BE2C (cell line): ENCODE data around the gene STRA6.

Source experiments
- DNase-seq: peaks from one replicate; pipeline ENCODE4 v3.0.0-alpha.2; 2020
- H3K27me3 ChIP-seq: fragments of 250-450 bp; sonication (Bioruptor Pico); 2 replicates; pipeline ENCODE4 v1.5.1; 2020; ENCODE audit warnings: mild to moderate bottlenecking
- H3K36me3 ChIP-seq: fragments of 250-450 bp; sonication (Bioruptor Pico); 2 replicates; pipeline ENCODE4 v1.5.1; 2020; ENCODE audit warnings: mild to moderate bottlenecking
- H3K4me1 ChIP-seq: fragments of 250-450 bp; sonication (Bioruptor Pico); 2 replicates; pipeline ENCODE4 v1.5.1; 2020
- H3K4me3 ChIP-seq: 2 replicates; pipeline ENCODE4 v1.5.1; 2011; ENCODE audit warnings: low read depth, low read length
- H3K9me3 ChIP-seq: fragments of 250-450 bp; sonication (Bioruptor Pico); 2 replicates; pipeline ENCODE4 v1.5.1; 2020
- TF ChIP-seq, protein P1 (sequence below): IDR thresholded peaks from 2 replicates; pipeline ENCODE4 v1.5.1; 2012; ENCODE audit warnings: mild to moderate bottlenecking, low read depth, low read length

The STRA6 gene

DNA sequence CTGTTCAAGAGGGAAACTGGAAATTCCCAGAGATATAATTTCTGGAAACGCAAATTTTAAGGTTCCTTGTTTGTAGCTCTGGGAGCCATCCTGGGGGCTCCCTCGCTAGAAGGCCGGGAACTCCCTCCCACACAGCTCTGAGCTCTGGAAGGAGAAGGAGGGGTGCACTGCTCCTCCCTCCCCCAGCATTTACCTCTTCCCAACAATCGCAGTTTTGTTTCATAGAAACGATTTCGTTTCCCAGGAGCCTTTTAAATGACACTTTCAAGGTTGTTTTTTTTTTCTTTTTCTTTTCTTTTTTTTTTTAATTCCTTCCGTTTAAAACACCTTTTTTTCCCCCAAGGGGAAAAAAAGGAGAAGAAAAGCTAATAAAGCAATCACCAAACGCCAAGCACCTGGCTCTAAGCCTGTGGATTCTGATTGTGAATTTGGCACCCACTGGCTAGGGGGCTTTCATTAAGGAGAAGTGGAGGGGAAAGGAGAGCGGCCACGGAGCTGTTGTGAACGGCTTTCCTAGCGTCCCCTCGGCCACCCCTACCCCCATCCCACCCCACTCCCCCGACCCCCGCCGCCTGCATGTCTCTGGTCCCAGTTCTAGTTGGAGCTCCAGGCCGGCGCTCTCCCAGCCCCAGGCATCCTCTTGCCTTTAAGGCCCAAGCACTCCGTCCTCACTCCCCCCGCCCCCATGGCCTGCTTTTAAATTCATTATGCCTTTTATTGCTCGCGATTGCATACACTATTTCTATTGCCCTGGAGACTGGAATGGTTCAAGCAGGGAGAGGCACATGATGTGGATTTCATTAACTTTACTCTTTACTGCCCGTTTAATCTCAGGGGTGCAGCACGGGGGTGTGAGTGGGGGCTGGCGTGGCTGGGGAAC is 19.9 kb upstream of the STRA6 start:
- DNase-seq: peak; percentile 90
- Histone ChIP-seq H3K27me3 (no peaks in the 10 kb centered on the region), H3K9me3 (no peaks in the 10 kb centered on the region), H3K4me1 (peaks cover 60% of the 10 kb centered on the region), H3K36me3 (peaks cover 11% of the 10 kb centered on the region), H3K4me3 (no peak overlapping the region)
- TF ChIP-seq, protein P1, sequence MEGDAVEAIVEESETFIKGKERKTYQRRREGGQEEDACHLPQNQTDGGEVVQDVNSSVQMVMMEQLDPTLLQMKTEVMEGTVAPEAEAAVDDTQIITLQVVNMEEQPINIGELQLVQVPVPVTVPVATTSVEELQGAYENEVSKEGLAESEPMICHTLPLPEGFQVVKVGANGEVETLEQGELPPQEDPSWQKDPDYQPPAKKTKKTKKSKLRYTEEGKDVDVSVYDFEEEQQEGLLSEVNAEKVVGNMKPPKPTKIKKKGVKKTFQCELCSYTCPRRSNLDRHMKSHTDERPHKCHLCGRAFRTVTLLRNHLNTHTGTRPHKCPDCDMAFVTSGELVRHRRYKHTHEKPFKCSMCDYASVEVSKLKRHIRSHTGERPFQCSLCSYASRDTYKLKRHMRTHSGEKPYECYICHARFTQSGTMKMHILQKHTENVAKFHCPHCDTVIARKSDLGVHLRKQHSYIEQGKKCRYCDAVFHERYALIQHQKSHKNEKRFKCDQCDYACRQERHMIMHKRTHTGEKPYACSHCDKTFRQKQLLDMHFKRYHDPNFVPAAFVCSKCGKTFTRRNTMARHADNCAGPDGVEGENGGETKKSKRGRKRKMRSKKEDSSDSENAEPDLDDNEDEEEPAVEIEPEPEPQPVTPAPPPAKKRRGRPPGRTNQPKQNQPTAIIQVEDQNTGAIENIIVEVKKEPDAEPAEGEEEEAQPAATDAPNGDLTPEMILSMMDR: no peak

DNA sequence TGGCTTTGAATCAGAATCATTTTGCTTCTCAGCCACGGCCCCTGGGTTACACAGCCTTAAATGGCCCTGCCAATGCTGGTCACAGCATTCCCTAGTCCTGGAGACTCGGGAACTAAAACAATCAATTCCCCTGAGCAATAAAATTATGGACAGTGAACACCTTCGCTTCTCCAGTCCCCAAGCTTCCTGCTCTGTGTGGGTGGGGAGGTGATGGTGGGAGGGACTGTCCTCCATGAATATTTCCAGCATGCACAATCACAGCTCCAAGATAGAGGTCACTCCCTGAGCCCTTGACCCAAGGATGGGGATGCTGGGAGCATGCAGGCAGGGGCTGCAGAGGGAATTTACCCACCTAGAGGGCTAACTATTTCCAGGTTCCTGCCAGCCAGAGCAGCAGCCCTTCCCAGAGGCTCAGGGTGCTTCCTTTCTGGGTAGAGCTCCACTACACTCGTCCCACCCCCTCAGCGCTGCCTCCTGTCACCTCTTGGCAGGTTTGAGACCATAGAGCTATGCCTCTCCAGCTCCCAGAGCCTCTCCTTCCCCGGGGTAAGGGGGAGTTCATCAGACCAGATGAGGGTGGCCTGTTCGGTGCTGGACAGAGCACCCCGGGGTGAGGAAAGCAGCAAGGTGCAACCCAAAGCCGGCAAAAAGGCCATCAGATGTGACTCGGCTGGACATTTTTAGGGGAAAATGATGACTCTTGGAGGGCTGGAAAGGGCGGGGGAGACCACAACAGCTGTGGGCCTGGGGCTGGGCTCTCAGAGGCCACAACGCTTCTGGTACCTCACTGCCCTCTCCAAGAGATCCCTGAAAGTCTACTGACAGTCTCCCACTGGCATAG is 19.0 kb upstream of the STRA6 start:
- peaks cover 17% of the 10 kb centered on the region for H3K36me3 ChIP-seq
- H3K9me3 ChIP-seq: no peaks in the 10 kb centered on the region
- peaks cover 52% of the 10 kb centered on the region for H3K4me1 ChIP-seq
- DNase-seq: no peak
- no peak overlapping the region for H3K4me3 ChIP-seq
- no peaks in the 10 kb centered on the region for H3K27me3 ChIP-seq
- TF ChIP-seq, protein P1: no peak

DNA sequence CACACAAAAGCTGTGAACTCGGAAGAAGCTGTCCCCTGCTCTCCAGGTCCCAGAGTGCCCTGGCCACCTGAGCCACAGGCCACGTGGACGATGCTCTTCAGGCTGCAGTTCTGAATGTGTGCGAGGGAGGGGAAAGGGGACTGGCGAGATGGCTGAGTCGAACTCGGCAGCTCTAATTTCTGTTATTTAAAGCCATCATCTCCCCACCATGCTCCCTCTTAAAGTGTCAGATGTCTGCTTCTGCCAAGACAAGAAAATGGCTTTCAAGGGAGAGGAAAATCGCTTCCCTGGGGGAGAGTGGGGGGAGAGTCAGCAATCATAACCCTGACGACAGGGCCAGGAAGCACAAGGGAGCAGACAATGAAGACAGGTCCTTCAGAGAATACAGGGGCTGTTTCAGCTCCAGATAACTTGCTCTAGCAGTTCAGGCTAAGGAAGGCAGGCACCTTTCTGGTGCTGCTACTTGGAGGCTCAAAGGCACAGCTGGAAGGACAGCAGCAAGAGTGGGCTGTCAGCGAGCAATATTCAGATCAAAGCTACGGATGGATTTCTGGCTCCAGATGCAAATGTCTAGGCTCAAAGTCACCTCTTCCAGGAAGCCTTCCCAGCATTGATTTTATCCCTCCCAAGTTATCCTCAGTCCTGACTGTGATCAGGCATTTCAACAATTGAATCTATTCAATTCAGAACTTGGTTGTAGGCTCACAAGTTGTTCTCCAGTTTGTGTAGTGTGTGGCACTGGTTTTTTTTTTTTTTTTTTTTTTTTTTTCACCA is 18.1 kb upstream of the STRA6 start:
- Histone ChIP-seq H3K4me3 (no peak overlapping the region), H3K36me3 (peaks cover 17% of the 10 kb centered on the region), H3K27me3 (no peaks in the 10 kb centered on the region), H3K4me1 (peaks cover 44% of the 10 kb centered on the region), H3K9me3 (no peaks in the 10 kb centered on the region)
- TF ChIP-seq, protein P1: no peak
- DNase-seq: no peak

DNA sequence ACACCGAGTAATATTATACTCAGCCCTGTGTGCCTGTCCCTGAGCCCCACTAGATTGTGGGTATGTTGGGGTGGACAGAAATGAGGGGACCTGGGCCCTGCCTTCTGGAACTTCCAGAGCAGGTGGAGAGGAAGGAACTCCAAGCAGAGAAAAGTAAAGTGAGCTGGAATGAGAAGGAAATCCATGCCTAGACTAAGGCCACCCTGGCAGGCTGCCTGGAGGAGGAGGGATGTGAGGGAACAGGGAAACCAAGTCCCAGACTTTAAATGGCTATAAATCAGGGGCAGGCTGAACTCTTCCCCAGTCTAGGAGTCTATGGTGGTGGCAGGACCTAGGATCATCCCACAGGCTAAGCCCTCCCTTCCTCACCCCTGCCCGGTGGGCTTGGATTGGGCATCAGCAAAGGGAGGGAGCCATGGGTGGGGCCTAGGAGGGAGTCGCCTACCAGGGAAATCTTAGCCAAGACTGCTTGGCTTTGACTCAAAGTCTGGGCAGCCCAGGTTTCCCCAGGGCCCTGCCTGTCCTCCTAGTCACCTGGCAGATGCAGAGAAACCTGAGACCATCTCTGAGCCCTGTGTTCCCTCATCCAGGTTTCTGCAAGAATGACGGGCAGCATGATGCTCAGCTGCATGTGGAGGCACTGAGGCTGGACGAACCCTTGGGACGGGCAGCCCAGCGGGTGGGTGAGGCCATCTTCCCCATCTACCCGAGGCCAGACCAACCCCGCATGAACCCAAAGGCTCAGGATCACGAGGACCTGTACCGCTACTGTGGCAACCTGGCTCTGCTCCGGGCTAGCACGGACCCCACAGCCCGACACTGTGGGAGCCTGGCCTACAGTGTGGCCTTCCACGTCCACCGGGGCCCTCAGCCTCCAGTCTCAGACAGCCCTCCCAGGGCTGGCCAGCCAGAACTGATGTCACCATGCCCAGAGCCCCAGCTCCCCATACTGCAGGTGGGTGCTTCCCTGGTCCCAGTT is 15.6 kb upstream of the STRA6 start:
- DNase-seq: no peak
- Histone ChIP-seq H3K4me1 (peaks cover 24% of the 10 kb centered on the region), H3K27me3 (no peaks in the 10 kb centered on the region), H3K36me3 (peaks cover 30% of the 10 kb centered on the region), H3K4me3 (no peak overlapping the region), H3K9me3 (no peaks in the 10 kb centered on the region)
- TF ChIP-seq, protein P1: no peak

DNA sequence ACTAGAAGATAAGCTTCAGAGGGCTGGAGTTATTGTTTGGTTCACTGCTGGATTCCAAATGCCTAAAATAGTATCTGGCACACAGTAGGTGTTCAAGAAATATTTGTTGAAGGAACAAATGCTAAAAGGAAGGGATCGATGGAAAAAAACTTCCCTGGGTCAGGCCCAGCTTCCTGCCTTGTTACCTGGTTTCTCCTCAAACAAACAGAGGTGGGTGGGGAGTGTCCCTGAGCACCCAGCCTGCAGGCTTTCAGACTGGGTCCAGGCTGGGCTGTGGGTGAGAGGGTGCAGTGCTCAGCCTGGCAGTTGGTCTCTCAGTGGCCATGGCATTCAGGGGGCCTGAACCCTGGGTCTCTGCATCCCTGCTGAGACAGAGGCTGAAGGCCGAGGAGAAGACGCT is 14.4 kb upstream of the STRA6 start:
- no peaks in the 10 kb centered on the region for H3K27me3 ChIP-seq
- DNase-seq: no peak
- H3K9me3 ChIP-seq: no peaks in the 10 kb centered on the region
- peaks cover 41% of the 10 kb centered on the region for H3K36me3 ChIP-seq
- H3K4me1 ChIP-seq: peaks cover 16% of the 10 kb centered on the region
- H3K4me3 ChIP-seq: no peak overlapping the region
- TF ChIP-seq, protein P1: no peak
